C1 segment of cervical spinal cord (tissue), 14 donors: Measurements from ENCODE around the gene VAMP7.
A peak's percentile ranks its signal among the peaks of the same experiment; 100 is the strongest.
"Not testable (repeated sequence)": the region's sequence is repeated elsewhere in the genome, so short reads cannot be mapped to it uniquely, and the experiment has no call there.

ENCODE experiments used
- DNase-seq, 14 donors: peaks; one replicate each; lab custom pipeline; 2025; lab: John Stamatoyannopoulos, UW

The VAMP7 gene, protein sequence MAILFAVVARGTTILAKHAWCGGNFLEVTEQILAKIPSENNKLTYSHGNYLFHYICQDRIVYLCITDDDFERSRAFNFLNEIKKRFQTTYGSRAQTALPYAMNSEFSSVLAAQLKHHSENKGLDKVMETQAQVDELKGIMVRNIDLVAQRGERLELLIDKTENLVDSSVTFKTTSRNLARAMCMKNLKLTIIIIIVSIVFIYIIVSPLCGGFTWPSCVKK

DNA sequence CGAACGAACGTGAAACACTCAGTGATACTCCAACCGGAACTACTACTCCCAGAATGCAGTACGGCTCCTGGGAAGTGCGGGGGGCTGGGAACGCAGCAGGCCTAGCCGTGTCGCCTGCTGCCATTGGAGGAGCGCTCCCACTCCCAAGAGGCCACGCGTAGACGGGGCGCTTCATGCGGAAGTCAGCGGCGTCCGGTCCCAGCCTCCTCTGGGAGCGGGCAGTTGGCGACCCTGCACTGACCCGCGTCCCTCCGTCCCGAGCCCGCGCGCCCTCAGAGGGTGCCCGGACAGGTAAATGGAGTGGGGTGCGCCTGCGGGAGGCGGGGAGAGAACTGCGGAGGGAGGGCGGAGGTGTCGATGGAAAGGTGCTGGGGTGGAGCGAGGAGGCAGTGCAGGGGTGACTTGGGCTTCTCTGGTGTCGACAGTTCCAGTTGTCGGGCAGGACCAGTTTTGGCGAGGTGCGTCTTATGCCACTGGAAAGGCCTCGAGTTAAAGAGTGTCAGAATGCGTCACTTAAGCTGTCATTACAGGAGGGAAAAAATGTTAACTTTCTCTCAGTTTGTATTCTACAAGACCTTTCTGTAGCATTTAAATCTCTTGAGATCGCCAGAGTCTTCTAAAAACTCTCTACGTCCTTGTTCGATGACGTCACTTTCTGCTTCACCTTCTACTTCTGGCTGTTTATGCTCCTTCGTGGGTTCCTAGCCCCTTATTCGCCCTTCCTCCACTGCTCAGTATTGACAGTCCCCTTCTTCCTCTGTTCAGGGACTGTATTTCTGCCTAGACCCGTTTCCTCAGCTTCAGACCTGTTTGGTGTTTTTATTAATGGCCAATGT lies at the start of gene VAMP7:
Gene VAMP7, plus strand, starts transcription at position 188 of the 836 bp plus-strand sequence. CDS start 8,122 bp downstream, outside the sequence.
- DNase-seq, result peak; percentile 9 to 86 (median 70)

DNA sequence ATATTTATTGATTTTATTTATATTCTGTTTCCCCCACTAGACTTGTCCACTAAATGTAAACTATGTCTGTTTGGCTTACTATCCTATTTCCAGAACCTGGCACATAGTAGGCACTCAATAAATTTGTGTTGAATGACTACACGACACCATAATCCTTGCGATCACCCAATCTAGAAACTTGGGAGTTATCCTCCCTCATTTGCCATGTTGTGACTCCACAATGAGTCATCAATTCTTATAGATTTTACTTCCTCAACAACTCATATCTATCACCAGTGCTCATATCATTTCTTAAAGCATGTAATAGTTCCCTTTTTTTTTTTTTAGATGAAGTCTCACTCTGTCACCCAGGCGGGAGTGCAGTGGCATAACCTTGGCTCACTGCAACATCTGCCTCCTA lies 39.9 kb upstream of the VAMP7 start:
- DNase-seq, result no peak

DNA sequence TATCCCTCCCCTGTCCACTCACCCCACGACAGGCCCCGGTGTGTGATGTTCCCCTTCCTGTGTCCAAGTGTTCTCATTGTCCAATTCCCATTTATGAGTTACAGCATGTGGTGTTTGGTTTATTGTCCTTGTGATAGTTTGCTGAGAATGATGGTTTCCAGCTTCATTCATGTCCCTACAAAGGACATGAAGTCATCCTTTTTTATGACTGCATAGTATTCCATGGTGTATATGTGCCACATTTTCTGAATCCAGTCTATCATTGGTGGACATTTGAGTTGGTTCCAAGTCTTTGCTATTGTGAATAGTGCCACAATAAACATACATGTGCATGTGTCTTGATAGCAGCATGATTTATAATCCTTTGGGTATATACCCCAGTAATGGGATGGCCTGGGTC lies 29.4 kb upstream of the VAMP7 start:
- DNase-seq, result not testable (repeated sequence)

DNA sequence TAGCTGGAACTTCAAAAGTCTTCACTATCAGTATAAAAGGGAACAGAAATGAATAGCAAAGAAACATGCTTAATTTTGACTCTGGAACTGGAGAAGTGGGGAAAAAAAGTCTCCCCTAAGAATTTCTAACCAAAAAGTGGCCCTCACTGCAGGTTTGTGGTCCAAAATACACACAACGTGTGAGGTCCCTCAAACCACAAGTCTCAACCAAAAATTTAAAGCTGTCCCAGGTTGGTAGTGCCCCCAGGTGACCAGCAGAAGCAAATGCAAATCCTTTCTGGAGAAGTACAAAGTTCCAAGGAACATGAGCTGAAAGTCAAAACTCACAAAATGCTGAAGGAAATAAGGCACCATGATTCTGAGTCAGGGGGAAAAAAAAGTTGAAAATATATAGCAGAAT lies 23.6 kb upstream of the VAMP7 start:
- no peak for DNase-seq

DNA sequence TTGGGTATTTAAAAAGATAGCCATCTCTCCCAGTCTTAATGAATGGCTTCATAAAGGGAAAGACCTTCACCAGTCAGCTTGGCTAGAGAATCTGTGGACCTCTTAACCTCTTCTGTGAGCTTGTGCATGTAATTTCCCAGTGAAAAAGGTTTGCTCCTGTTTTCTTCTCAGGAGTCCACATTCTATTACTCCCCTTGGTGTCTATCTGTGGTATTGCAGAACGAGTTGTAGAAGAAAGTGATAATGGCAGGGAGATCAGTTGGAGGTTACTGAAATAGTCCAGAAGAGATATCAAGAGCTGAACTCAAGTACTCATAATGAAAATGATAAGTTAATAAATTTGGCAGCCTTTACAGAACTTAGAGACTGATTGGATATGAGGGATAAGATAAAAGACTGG lies 16.5 kb upstream of the VAMP7 start:
- no peak for DNase-seq

DNA sequence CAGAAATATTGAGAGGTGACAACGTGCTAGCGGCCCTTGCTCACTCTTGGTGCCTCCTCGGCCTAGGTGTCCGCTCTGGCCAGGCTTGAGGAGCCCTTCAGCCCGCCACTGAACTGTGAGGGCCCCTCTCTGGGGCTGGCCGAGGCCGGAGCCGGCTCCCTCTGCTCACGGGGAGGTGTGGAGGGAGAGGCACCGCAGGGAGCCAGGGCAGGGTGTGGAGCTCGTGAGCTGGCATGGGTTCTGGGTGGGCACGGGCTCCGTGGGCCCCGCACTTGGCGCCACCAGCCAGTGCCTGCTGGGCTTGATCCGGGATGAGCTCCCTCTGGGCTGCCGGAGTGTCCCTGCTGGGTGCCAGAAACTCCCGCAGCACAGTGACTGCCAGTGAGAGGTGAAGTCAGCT lies 16.0 kb upstream of the VAMP7 start:
- no peak for DNase-seq

DNA sequence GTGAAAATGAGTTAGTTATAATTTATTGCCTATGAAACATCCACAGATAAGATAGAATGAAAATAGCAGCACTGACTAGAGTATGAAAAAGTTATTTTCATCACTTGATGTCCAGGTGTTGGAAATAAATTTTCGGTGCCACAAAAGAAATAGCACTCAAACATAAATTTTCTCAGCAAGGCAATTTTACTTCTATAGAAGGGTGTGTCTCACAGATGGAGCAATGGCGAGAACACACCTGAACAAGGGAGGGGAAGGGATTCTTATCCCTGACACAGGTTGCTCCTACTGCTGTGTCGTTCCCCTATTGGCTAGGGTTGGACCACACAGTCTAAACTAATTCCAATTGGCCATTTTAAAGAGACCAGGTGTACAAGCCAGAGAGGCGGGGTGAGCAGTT lies 13.3 kb upstream of the VAMP7 start:
- DNase-seq, result no peak

DNA sequence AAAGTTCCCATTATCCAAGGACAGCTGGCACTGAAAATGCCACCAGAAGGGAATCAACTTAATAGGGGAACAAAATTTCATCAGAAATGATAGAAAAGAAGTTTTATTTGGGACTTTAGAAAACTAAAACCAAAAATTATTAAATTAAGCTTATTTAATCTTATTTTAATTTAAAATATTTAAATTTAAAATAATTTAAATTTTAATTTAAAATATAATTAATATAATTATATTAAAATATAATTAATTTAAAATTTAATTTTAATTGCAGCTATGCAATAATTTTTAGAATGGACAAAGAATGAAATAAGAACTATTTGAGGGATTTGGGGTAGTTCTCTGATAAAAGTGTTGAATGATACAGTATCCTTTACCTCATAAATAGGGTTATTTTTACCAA lies 10.2 kb upstream of the VAMP7 start:
- DNase-seq, result no peak

DNA sequence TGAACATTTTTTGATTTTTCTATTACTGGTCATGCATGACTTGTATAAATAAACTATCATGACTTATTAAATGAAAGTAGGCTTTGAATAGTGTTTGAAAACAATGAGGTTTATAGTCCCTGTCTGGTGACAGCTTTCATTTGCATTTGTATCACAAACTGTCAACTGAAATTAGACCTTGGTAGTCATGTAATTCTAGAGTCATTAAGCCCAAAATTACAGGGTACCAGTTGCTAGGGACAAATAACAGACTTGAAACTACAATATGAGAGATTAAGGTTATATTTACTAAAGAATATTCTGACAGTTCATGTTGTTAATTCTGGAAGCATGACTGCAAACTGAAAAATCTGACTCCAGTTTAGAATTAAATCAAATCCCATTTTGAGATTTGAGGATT lies 9.2 kb upstream of the VAMP7 start:
- no peak for DNase-seq

DNA sequence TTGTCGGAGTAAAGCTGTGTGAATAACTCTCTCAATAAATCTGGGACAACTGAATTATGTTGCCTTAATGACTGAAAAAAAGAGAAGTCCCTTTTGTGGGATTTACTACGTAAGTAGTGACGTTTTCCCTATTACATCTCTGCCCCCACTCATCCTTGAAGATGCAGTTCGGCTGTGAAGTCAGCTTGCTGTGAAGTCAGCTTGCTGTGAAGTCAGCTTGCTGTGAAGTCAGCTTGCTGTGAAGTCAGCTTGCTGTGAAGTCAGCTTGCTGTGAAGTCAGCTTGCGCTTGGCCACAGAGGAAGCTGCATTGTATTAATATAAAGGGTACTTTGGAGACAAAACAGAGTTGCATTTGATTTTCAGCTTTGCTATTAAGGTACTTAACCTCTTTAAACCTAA lies 8.0 kb upstream of the VAMP7 start:
- DNase-seq, result no peak

DNA sequence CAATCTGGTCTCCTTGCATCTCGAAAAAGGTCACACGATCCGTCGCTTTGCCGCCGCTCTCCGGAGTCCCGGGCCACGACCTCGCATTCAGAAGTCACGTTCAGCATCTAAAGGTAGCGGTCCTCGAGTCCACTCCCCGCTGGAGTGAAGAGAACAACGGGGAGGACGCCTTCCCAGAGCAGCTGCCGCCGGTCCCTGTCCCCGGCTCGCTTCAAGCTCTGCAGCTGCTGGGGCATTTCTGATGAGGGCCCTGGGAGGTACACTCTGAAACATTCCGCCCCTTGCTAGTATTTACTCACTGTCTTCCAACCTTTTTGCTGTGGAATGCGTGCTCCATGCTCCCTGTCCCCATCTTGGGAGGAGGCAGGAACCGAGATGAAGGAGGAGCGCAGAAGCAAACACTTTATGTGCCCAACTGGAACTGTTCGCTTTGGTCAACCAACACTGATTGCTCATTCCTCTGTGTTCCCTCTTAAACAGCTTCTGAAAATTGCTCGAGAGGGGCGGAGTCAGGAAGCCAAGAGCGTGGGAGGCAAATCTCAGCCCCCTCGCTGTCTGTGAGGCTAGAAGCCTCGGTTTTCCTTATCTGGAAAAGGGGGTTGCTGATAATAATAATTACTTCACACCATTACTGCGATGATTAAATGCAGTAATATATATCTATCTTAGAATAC lies 6.4 kb upstream of the VAMP7 start:
- no peak for DNase-seq

DNA sequence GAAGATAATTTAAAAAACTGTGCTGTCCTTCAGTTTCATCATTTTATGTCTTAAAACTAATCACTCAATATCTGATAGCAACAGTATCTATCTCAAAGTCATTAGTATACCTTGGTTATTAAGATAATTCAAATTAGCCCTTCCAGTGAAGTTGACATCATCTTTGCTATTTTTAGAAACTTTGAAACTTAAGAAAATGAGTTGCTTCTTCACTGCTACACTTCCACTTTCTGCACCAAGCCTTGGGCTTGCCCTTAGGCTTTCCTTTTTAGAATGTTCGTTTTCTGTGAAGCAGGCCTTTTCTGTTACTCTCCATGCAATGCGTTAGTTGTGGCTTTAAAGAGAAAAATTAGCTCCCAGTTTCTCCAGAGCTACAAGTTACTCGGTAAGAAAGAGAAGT lies 4.4 kb upstream of the VAMP7 start:
- no peak for DNase-seq

DNA sequence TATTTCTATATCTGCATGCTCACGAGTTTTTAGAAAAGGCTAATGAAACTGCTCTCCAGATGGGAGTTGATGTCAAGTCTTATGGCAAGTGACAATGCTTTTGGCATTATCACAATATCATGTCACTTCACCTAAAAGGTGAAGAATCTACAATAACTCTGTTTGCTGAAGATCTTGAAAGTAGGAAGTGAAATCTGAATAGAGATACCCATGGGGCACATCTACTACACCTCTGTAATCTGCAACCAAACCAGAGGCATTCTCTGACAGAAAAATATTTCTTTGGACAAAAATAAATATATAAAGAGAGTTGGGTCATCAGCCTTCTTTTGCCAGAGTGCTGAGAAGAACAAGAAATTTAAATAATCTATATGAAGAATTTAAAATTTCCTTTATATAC lies 3.9 kb upstream of the VAMP7 start:
- DNase-seq, result no peak

DNA sequence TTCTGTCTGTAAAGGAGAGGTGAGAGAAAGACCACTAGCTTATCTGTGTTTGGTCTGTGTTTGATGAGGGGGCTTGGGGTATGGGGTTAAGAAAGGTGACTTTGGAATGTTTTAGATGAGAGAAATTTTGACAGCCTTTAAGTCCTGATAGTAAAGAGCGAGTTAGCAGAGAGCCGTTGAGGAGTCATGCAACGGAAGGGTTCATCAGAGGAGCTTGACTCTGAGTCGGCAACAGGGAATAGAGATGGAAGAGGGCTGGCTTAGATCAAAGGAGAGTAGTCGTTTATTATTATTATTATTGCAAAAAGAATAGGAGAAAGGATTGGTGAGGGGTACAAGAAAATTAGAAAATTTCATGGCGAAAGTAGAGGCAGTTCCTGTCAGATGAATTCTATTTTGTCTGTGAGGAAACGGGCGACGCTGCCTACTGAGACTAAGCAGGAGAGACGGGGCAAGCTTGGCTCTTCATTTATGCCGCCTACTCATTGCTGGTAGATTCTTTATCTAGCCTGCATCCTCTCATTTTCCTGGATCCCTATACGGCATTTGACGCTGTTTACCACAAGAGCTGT lies 473 bp upstream of the VAMP7 start:
- DNase-seq, result peak in 1 of 14 donors; percentile 26

DNA sequence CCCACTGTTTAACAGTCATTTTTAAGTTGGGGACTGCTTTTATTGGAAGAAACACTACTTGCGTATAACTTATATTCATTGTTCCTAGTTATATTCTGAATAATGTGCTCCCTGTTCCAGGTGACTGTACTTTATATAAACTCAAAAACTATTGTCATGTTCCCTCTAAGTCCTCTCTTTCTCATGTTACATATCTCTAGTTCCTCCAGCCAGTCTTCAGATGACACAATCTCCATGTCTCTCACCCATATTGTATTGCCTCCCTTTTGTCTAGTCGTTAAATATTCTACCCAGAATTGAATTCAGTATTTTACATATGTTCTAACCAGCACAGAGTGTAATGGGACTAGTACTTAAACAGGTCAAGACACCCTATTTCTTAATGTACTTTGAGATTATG lies 5.3 kb downstream of the VAMP7 start:
- DNase-seq, result no peak

DNA sequence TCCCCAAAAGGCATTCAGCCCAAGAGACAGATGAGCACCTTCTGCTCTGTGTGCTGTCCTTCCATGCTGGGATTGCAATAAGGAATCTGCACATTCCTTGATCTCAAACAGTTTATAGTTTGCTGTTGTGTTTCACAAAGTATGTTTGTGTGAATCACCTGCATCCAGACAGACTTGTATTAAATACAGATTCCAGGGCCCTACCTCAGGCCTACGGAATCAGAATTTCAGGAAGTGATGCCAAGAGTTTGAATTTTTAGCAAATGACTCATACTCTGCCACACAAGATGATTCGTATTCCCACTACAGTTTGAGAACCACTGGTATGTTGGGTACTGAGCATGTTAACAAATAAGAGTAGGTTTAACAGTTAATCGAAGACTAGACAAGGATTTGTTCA lies 7.0 kb downstream of the VAMP7 start:
- DNase-seq, result no peak

DNA sequence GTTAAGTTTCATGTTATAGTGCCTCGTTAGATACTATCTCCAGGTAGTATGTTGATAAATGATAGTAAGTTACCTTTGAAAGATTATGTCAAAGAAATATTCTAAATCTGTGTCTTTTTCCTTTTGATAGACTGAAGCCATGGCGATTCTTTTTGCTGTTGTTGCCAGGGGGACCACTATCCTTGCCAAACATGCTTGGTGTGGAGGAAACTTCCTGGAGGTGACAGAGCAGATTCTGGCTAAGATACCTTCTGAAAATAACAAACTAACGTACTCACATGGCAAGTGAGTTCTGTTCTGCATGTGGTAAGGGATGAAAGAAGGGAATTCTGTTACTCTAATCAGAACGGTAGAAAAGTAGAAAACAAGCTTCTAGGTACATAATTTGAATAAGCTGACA lies 8.2 kb downstream of the VAMP7 start:
- DNase-seq, result no peak

DNA sequence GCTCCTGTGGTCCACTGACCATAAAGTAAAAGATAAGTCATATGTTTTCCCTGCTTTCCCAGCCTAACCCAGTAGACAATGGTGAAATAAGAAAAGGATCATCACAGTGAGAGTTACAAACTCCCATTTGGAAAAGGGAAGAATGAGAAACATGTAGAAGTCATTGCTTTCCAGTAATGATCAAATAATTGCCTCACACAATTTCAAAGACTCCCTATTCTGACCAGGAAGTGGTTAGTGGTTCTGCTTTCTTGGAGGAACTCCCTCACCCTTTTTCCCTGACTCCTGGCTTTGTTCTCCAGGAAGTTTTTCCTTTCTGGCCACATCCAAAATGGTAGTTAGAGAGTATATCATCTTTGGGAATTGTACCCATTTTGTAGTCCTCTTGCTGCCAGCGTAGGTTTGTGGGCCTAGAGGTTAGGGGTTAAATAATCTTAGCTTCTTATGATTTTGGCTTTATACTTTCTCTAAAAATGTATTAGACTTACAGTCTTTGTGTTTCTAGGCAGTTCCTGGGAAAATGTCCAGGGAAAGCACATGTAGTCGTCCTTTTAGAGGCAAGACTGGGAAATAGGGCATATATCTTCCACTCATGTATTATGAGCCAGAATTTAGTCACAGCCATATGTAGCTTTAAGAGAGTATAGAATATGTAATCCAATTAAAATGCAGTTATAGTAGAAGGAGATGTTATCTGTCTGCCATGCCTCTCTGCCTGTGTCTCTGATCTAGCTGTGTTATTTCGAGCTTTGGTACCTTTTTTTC lies 10.5 kb downstream of the VAMP7 start:
- DNase-seq, result no peak

DNA sequence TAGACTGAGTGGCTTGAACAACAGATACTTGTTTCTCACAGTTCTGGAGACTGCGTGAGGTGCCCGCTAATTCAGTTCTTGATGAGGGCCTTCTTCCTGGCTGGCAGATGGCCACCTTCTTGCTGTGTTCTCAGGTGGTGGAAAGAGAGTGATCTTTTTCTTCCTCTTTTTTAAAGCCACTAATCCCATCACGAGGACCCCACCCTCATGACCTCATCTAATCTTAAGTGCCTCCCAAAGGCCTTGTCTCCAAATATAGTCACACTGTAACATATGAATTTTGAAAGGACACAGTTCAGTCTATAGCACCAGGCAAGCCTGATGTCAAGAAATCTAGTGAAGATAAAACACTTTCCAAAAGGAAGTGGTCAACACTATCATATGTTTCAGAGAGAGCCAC lies 12.4 kb downstream of the VAMP7 start:
- DNase-seq, result no peak

DNA sequence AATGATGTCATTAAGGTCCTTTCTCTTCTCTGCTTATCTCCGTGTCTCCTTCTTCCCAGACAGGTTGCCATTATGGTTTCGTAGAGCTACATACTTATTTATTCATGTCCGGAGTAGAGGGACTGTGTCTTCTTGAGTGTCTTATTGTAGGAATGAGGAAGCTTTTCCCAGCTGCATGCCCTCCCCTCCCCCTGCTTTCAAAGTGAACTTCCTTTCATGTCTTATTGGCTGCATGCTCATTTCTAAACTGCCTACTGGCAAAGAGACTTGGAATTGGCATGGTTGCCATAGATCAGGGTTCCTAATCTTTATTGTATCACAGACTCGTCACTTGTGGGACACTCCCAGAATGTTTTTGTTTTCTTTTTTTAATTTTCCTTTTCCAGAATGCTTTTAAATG lies 15.4 kb downstream of the VAMP7 start:
- no peak for DNase-seq

DNA sequence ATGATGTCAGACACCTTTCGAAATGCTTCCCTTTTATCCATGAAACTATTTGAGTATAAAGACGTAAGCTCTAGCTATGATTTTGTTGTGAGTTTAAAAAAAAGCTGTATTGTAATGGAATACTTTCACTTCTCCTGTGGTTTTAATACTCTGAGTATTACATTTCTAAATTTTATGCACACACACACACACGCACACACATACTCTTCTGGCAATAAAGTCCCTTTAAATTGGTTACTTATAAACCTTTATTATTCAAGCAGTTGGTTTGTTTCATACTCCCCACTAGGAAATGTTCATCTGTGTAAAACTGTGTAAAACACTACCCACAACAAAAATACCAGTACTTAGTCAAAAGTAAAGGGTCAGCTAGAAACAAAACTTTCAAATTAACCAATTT lies 18.2 kb downstream of the VAMP7 start:
- DNase-seq, result no peak

DNA sequence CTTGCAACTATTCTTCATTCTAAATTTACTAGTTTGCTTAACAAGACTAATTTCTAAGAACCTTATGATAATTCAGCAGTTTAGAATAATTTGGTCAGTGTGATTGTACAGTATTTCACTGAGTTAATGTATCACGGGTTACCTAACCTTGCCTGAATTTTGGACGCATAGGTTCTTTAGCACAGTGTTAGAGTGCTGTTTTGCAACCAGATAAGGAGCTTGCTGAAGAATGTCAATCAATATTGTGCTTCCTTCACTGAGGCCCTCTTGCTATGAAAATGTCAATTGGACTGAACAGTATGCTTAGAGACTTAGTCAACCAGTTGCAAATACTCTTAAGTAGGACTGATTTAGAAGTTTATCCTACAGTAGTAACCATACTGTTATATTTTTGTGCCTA lies 19.6 kb downstream of the VAMP7 start:
- no peak for DNase-seq
